MCF 10A (cell line): ENCODE measurements around the gene IL1R2. TPM values are rescaled to one million over a fixed set of nuclear protein-coding genes. Genes with fewer than 3 reads are reported as not detected.
"Not testable (repeated sequence)": the region's sequence is repeated elsewhere in the genome, so short reads cannot be mapped to it uniquely, and the experiment has no call there.

Source experiments
- BruUV-seq: library from RNA; stranded (reverse); fragments of 400-500 nt; replicated peaks from 2 replicates; lab custom pipeline; 2021; lab: Mats Ljungman, UMichigan
- CTCF ChIA-PET: fragments of 300-600 bp; sonication (Branson Sonifier 250); formaldehyde crosslinking; extraction: SDS; loops from one replicate; lab custom pipeline; 2021; ENCODE audit warnings: antibody characterized with exemption, inconsistent platforms; lab: Yijun Ruan, JAX
- POLR2A ChIA-PET: fragments of 300-600, 350-650 bp; sonication (Branson Sonifier 250); formaldehyde crosslinking; extraction: SDS; loops from one replicate; lab custom pipeline; 2020; ENCODE audit warnings: antibody characterized with exemption, inconsistent platforms; lab: Yijun Ruan, JAX
- DNase-seq: peaks from one replicate; pipeline ENCODE4 v3.0.0-alpha.2; 2018; ENCODE audit not compliant: unreplicated experiment
- H3K27ac Mint-ChIP-seq: one replicate; pipeline ENCODE4 v1.8.0; 2022; ENCODE audit warnings: mild to moderate bottlenecking, low read depth, mixed read lengths; ENCODE audit not compliant: unreplicated experiment
- H3K27me3 Mint-ChIP-seq: one replicate; pipeline ENCODE4 v1.8.0; 2022; ENCODE audit warnings: mixed read lengths; ENCODE audit not compliant: insufficient read depth, unreplicated experiment
- H3K36me3 Mint-ChIP-seq: one replicate; pipeline ENCODE4 v1.8.0; 2022; ENCODE audit warnings: mild to moderate bottlenecking, moderate library complexity, mixed read lengths; ENCODE audit not compliant: insufficient read depth, unreplicated experiment
- H3K4me1 Mint-ChIP-seq: one replicate; pipeline ENCODE4 v1.8.0; 2022; ENCODE audit warnings: mixed read lengths; ENCODE audit not compliant: insufficient read depth, unreplicated experiment
- H3K4me3 Mint-ChIP-seq: one replicate; pipeline ENCODE4 v1.8.0; 2022; ENCODE audit warnings: mild to moderate bottlenecking, moderate library complexity, mixed read lengths; ENCODE audit not compliant: unreplicated experiment
- H3K9me3 Mint-ChIP-seq: one replicate; pipeline ENCODE4 v1.8.0; 2022; ENCODE audit warnings: mixed read lengths; ENCODE audit not compliant: unreplicated experiment
- CTCF ChIP-seq: fragments of 200-600 bp; IDR thresholded peaks from one replicate; pipeline ENCODE4 v1.8.0; 2022; ENCODE audit warnings: antibody characterized with exemption, mild to moderate bottlenecking; ENCODE audit not compliant: unreplicated experiment
- intact Hi-C: fragments of 100-400 bp; cut with micrococcal nuclease; formaldehyde crosslinking; loops from 2 replicates; pipeline ENCODE4 v1.14.1; 2022
- total RNA-seq: library from RNA; stranded (reverse); gene quantifications from 2 replicates; pipeline ENCODE4 v1.2.3, GENCODE V29; 2022

IL1R2 gene
- total RNA-seq, 1 experiment from 2014 or later = not detected

- Mint-ChIP-seq H3K4me1 (no peaks in the 10 kb centered on the region), H3K36me3 (no peaks in the 10 kb centered on the region), H3K27me3 (no peaks in the 10 kb centered on the region), H3K27ac (no peak overlapping the region), H3K9me3 (no peaks in the 10 kb centered on the region), H3K4me3 (no peak overlapping the region)
- ChIA-PET CTCF (interaction anchor here (0.6 to 4.3 kb wide), 8 partner anchors 8 to 266 kb away, joined by 3 to 25 read pairs (median 3); no protein-coding TSS in a partner anchor), POLR2A (interaction anchor here (0.6 to 1.2 kb wide), 2 partner anchors 17 to 56 kb away, joined by 3 read pairs; no protein-coding TSS in a partner anchor)
- no peak for DNase-seq
- intact Hi-C loops = no loop called here
- BruUV-seq = no TSS peak
- TF ChIP-seq CTCF = no peak
Observed at GRCh38 chr2:102000813-102001766, 9.3 kb downstream of the IL1R2 start.

- Mint-ChIP-seq H3K27ac (no peak overlapping the region), H3K9me3 (no peaks in the 10 kb centered on the region), H3K4me3 (no peak overlapping the region), H3K27me3 (no peaks in the 10 kb centered on the region), H3K4me1 (no peaks in the 10 kb centered on the region), H3K36me3 (no peaks in the 10 kb centered on the region)
- DNase-seq = no peak
- TF ChIP-seq CTCF = no peak
- no TSS peak for BruUV-seq
- ChIA-PET CTCF (interaction anchor here (0.6 to 4.3 kb wide), 6 partner anchors 13 to 266 kb away, joined by 3 to 25 read pairs (median 3); no protein-coding TSS in a partner anchor), POLR2A (interaction anchor here (0.6 kb wide), 2 partner anchors 32 to 56 kb away, joined by 3 read pairs; no protein-coding TSS in a partner anchor)
- intact Hi-C loops = no loop called here
Observed at GRCh38 chr2:102001767-102002142, 10.0 kb downstream of the IL1R2 start.

GRCh38 chr2:102002228-102002627 lies 10.5 kb downstream of the IL1R2 start:
- DNase-seq = no peak
- POLR2A ChIA-PET = interaction anchor here (0.6 kb wide), 1 partner anchor 31 kb away, joined by 3 read pairs; no protein-coding TSS in a partner anchor
- intact Hi-C loops = no loop called here
- no TSS peak for BruUV-seq
- Mint-ChIP-seq H3K36me3 (no peaks in the 10 kb centered on the region), H3K4me3 (no peak overlapping the region), H3K27ac (no peak overlapping the region), H3K27me3 (no peaks in the 10 kb centered on the region), H3K9me3 (no peaks in the 10 kb centered on the region), H3K4me1 (no peaks in the 10 kb centered on the region)
- no peak for TF ChIP-seq CTCF
- CTCF ChIA-PET = interaction anchor here (1.0 to 4.3 kb wide), 2 partner anchors 18 to 237 kb away, joined by 3 to 25 read pairs; no protein-coding TSS in a partner anchor

GRCh38 chr2:102002909-102003308 lies 11.1 kb downstream of the IL1R2 start:
- H3K4me1 Mint-ChIP-seq, POLR2A ChIA-PET, CTCF ChIA-PET, H3K27me3 Mint-ChIP-seq, intact Hi-C loops, H3K9me3 Mint-ChIP-seq, H3K36me3 Mint-ChIP-seq, H3K27ac Mint-ChIP-seq, BruUV-seq, H3K4me3 Mint-ChIP-seq, DNase-seq: not testable (repeated sequence)
